Caco-2 (cell line): ENCODE measurements around the gene KSR2. TPM values are rescaled to one million over a fixed set of nuclear protein-coding genes. Genes with fewer than 3 reads are reported as not detected.

Experiments used
- BruUV-seq: library from RNA; stranded (reverse); fragments of 400-500 nt; replicated peaks from 2 replicates; lab custom pipeline; 2021; lab: Mats Ljungman, UMichigan
- CTCF ChIA-PET: fragments of 300-600 bp; sonication (Branson Sonifier 250); formaldehyde crosslinking; loops from one replicate; lab custom pipeline; 2022; ENCODE audit warnings: antibody characterized with exemption; lab: Charles Lee
- POLR2A ChIA-PET: fragments of 300-600 bp; sonication (Branson Sonifier 250); formaldehyde crosslinking; loops from one replicate; lab custom pipeline; 2022; ENCODE audit warnings: antibody characterized with exemption; lab: Charles Lee
- DNase-seq, 2 experiments: peaks; one replicate each; pipeline versions ENCODE4 v3.0.0 to v3.0.0-alpha.2; 2020 to 2022
- H3K27me3 ChIP-seq: replicated peaks from 2 replicates; pipeline ENCODE4 v1.6.0; 2011; ENCODE audit warnings: low read length; ENCODE audit not compliant: control insufficient read depth, insufficient read depth
- H3K36me3 ChIP-seq: 2 replicates; pipeline ENCODE4 v1.5.1; 2011; ENCODE audit warnings: low read length; ENCODE audit not compliant: control insufficient read depth, insufficient read depth
- H3K4me1 ChIP-seq: fragments of 250-450 bp; sonication (Bioruptor Pico); 2 replicates; pipeline ENCODE4 v1.5.1; 2020; ENCODE audit warnings: mild to moderate bottlenecking
- H3K4me3 ChIP-seq: 2 replicates; pipeline ENCODE4 v1.5.1; 2011; ENCODE audit warnings: low read depth, mild to moderate bottlenecking, control low read depth, low read length
- H3K9me3 ChIP-seq: fragments of 250-450 bp; sonication (Bioruptor Pico); 2 replicates; pipeline ENCODE4 v1.5.1; 2020; ENCODE audit warnings: mild to moderate bottlenecking, moderate library complexity
- H3K27ac Mint-ChIP-seq: one replicate; pipeline ENCODE4 v1.8.0; 2022; ENCODE audit warnings: mixed read lengths; ENCODE audit not compliant: unreplicated experiment
- H3K27me3 Mint-ChIP-seq: one replicate; pipeline ENCODE4 v1.8.0; 2022; ENCODE audit warnings: mixed read lengths; ENCODE audit not compliant: insufficient read depth, unreplicated experiment
- H3K36me3 Mint-ChIP-seq: one replicate; pipeline ENCODE4 v1.8.0; 2022; ENCODE audit warnings: mild to moderate bottlenecking, mixed read lengths; ENCODE audit not compliant: insufficient read depth, unreplicated experiment
- H3K4me1 Mint-ChIP-seq: one replicate; pipeline ENCODE4 v1.8.0; 2022; ENCODE audit warnings: low read depth, mixed read lengths; ENCODE audit not compliant: unreplicated experiment
- H3K4me3 Mint-ChIP-seq: one replicate; pipeline ENCODE4 v1.8.0; 2022; ENCODE audit warnings: mild to moderate bottlenecking, moderate library complexity, mixed read lengths; ENCODE audit not compliant: unreplicated experiment
- H3K9me3 Mint-ChIP-seq: one replicate; pipeline ENCODE4 v1.8.0; 2022; ENCODE audit warnings: mixed read lengths; ENCODE audit not compliant: unreplicated experiment
- CTCF ChIP-seq, 2 experiments: fragments of 200-600 bp in 1 of 2; IDR thresholded peaks; 1 replicate in 1 of 2; 2 replicates in 1 of 2; pipeline versions ENCODE4 v1.5.1 to v1.8.0; 2011 to 2022; ENCODE audit warnings: antibody characterized with exemption in 1 of 2, control low read depth in 1 of 2, inconsistent platforms in 1 of 2, low read depth in 1 of 2, low read length in 1 of 2, mild to moderate bottlenecking in 1 of 2, moderate library complexity in 1 of 2; ENCODE audit not compliant: insufficient read depth in 1 of 2, severe bottlenecking in 1 of 2, unreplicated experiment in 1 of 2
- intact Hi-C: fragments of 100-400 bp; cut with micrococcal nuclease; formaldehyde crosslinking; loops from one replicate; pipeline ENCODE4 v1.10.0; 2022; ENCODE audit not compliant: unreplicated experiment
- total RNA-seq: library from RNA; stranded (reverse); gene quantifications from 2 replicates; pipeline ENCODE4 v1.2.3, GENCODE V29; 2022

KSR2 gene
- total RNA-seq, 1 experiment from 2014 or later: 0.66 TPM

- no peaks in the 10 kb centered on the region for H3K36me3 Mint-ChIP-seq
- H3K9me3 Mint-ChIP-seq: no peaks in the 10 kb centered on the region
- CTCF ChIA-PET: no interaction called here
- no peaks in the 10 kb centered on the region for H3K27me3 ChIP-seq
- no peak for TF ChIP-seq CTCF (IDR thresholded peaks at IDR 0.05; ENCODE audit: insufficient read depth in 1 of 2, low read depth in 1 of 2, low read length in 1 of 2, severe bottlenecking in 1 of 2, unreplicated experiment in 1 of 2)
- no peaks in the 10 kb centered on the region for H3K4me1 ChIP-seq
- no peak for DNase-seq
- no peaks in the 10 kb centered on the region for H3K9me3 ChIP-seq
- no peaks in the 10 kb centered on the region for H3K27me3 Mint-ChIP-seq
- BruUV-seq: no TSS peak
- H3K4me1 Mint-ChIP-seq: no peaks in the 10 kb centered on the region
- intact Hi-C loops: no loop called here
- no peaks in the 10 kb centered on the region; the same call in 1 of the 2 replicates for H3K36me3 ChIP-seq
- no peak overlapping the region for H3K4me3 ChIP-seq
- POLR2A ChIA-PET: no interaction called here
- no peak overlapping the region for H3K4me3 Mint-ChIP-seq
- H3K27ac Mint-ChIP-seq: no peak overlapping the region
Observed at GRCh38 chr12:117797202-117797601, 171.6 kb downstream of the KSR2 start.

GRCh38 chr12:117792877-117793424 lies 175.8 kb downstream of the KSR2 start:
- BruUV-seq: no TSS peak
- H3K27me3 Mint-ChIP-seq: no peaks in the 10 kb centered on the region
- no peaks in the 10 kb centered on the region for H3K36me3 Mint-ChIP-seq
- no peaks in the 10 kb centered on the region for H3K9me3 Mint-ChIP-seq
- Histone ChIP-seq H3K4me3 (no peak overlapping the region), H3K27me3 (no peaks in the 10 kb centered on the region), H3K4me1 (no peaks in the 10 kb centered on the region), H3K36me3 (no peaks in the 10 kb centered on the region; the same call in 1 of the 2 replicates), H3K9me3 (no peaks in the 10 kb centered on the region)
- ChIA-PET POLR2A (no interaction called here), CTCF (no interaction called here)
- no peak overlapping the region for H3K27ac Mint-ChIP-seq
- H3K4me3 Mint-ChIP-seq: no peak overlapping the region
- intact Hi-C loops: no loop called here
- H3K4me1 Mint-ChIP-seq: no peaks in the 10 kb centered on the region
- TF ChIP-seq CTCF (IDR thresholded peaks at IDR 0.05; ENCODE audit: insufficient read depth in 1 of 2, low read depth in 1 of 2, low read length in 1 of 2, severe bottlenecking in 1 of 2, unreplicated experiment in 1 of 2): no peak
- DNase-seq: no peak

DNA sequence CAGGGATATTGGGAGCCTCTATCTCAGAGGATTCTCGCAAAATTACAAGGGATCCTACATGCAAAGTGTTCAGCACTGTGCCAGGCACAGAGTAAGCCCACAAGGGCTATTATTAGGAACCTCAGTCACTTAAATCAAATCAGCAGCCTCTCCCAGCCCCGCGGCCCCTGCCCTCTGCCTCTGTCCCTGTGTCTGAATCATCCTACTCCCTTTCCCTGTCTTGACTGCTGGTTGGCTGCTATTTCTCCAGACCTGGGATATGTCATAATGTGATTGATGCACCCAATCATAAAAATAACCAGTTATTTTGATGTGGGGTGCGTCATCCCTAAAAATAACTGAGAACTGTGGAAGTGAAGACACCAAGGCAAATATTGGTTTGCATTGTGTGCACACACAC lies 176.3 kb downstream of the KSR2 start:
- no peaks in the 10 kb centered on the region for H3K9me3 Mint-ChIP-seq

More for the DNA sequence above, 176.3 kb downstream of the KSR2 start:
- H3K4me1 ChIP-seq: no peaks in the 10 kb centered on the region
- ChIA-PET POLR2A (no interaction called here), CTCF (no interaction called here)
- no peak overlapping the region for H3K4me3 Mint-ChIP-seq
- BruUV-seq: no TSS peak
- DNase-seq: no peak
- H3K27me3 Mint-ChIP-seq: no peaks in the 10 kb centered on the region
- H3K36me3 Mint-ChIP-seq: no peaks in the 10 kb centered on the region
- no peak overlapping the region for H3K4me3 ChIP-seq
- no peaks in the 10 kb centered on the region for H3K9me3 ChIP-seq
- intact Hi-C loops: no loop called here
- no peaks in the 10 kb centered on the region for H3K27me3 ChIP-seq
- no peaks in the 10 kb centered on the region; the same call in 1 of the 2 replicates for H3K36me3 ChIP-seq
- no peak overlapping the region for H3K27ac Mint-ChIP-seq
- H3K4me1 Mint-ChIP-seq: no peaks in the 10 kb centered on the region
- no peak for TF ChIP-seq CTCF (IDR thresholded peaks at IDR 0.05; ENCODE audit: insufficient read depth in 1 of 2, low read depth in 1 of 2, low read length in 1 of 2, severe bottlenecking in 1 of 2, unreplicated experiment in 1 of 2)
